ENCODE measurements around the gene RPS6KL1. TPM values are rescaled to one million over a fixed set of nuclear protein-coding genes. Genes with fewer than 3 reads are reported as not detected.

RPS6KL1 gene
- total and polyA plus RNA-seq, 9 donors: 6.1 to 11.2 (median 7.6) TPM

DNA sequence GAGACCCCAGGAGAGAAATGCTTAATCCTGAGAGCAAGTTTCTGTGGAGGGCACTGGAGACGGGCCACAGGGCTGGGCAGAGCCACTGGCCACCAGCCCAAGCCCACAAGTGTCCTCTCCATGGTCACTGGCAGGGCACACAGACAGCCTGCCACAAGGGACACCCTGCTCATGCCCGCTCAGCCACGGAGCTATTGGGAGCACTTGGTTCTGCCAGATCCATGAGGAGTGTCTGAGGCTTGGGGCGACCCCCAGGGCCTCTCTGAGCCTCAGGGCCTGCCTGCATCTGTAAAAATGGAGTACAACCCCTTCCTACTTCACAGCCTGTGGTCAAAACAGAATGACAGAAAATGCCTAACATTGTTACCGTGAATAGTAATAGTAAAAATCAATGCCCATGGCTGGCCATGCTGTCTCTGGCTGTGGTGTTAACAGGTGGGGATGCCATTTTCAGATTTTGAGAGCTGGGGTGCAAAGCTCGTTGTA is 29.2 kb upstream of the RPS6KL1 start:
- Histone ChIP-seq H3K36me3 (ENCODE audit: control insufficient read depth, insufficient read depth, low read length) (peaks cover 39% of the 10 kb centered on the region), H3K9me3 (replicated peaks; ENCODE audit: control insufficient read depth, low read depth, low read length) (no peaks in the 10 kb centered on the region), H3K27ac (ENCODE audit: low read length) (no peak overlapping the region), H3K27me3 (ENCODE audit: control insufficient read depth, insufficient read depth, low read length) (no peaks in the 10 kb centered on the region), H3K4me3 (ENCODE audit: low read length) (no peak overlapping the region), H3K4me1 (ENCODE audit: control insufficient read depth, insufficient read depth, low read length) (peaks cover 90% of the 10 kb centered on the region)
- DNase-seq: no peak
- 66% methylated on average over 4 of the region's 6 CpGs for WGBS (ENCODE audit: insufficient coverage)

DNA sequence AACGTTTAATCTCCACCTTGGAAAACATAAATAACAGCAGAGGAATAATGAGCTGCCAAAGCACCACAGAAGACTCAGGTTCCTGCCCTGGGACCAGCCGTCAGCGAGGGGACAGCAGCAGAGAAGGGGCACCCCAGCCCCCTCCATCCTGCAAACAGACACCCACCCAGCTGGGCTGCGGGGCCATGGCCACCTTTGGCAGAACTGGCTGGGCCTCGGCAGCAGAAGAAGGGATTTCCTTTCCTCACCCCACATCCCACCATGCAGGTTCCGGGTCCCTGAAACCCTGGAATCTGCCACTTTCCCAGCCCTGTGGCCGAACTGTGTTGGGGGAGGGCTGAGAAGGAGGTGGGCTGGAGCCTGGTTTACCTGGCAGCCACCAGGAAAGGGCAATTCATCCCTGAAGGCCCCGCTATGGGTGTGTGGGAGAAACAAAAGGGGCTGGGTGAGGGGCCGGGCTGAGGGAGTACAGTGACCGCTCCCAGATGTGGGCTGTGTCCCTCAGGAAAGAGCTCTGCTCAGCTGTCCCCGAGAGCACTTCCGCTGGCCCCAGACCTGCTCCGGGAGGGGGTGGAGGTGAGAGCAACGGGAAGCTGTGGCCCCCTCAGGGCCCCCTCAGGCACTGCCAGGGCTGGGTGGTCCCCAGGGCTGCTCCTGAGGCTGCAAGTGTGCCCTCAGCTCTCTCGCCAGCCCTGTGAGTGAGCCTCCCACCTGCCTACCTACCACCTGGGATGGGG is 28.6 kb upstream of the RPS6KL1 start:
- no peak overlapping the region for H3K4me3 ChIP-seq (ENCODE audit: low read length)
- 50% methylated on average over 8 of the region's 15 CpGs for WGBS (ENCODE audit: insufficient coverage)

DNA sequence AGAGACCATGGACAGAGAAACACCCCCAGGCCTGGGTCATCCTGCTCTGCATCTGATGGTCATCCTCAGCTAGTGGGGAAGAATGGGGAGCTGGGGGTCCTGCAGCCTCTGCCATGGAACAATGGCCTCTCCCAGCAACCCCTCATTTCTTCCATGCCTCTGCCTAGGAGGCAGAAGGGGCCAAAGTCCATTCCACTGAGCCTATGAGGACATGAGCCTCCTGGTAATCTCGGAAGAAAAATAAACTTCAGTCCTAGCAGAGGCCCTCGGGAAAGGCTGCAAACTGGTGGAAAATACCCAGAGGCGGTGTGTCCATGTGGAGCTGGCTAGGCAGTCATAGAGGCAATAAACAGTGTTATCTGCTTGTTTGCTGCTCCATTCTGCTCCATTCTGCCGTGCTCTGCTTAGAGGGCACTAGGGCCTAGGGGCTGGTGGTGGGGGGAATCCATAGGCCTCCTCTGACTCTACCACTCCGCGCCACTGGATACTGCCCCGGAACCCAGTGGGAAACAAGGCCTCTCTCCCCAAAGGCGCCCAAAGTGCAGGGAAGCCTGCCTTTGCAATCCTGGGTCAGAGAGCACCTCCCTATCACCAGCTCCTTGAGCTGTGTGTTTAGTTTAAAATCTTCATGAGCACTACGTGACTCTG is 27.9 kb upstream of the RPS6KL1 start:
- H3K4me3 ChIP-seq (ENCODE audit: low read length): no peak overlapping the region
- H3K27ac ChIP-seq (ENCODE audit: low read length): no peak overlapping the region
- no peaks in the 10 kb centered on the region for H3K9me3 ChIP-seq (replicated peaks; ENCODE audit: control insufficient read depth, low read depth, low read length)
- 63% methylated on average over 2 of the region's 9 CpGs for WGBS (ENCODE audit: insufficient coverage)
- peaks cover 42% of the 10 kb centered on the region for H3K36me3 ChIP-seq (ENCODE audit: control insufficient read depth, insufficient read depth, low read length)
- H3K4me1 ChIP-seq (ENCODE audit: control insufficient read depth, insufficient read depth, low read length): peaks cover 91% of the 10 kb centered on the region
- DNase-seq: no peak
- H3K27me3 ChIP-seq (ENCODE audit: control insufficient read depth, insufficient read depth, low read length): no peaks in the 10 kb centered on the region

More for the DNA sequence above, 28.6 kb upstream of the RPS6KL1 start:
- no peaks in the 10 kb centered on the region for H3K27me3 ChIP-seq (ENCODE audit: control insufficient read depth, insufficient read depth, low read length)
- DNase-seq: no peak
- no peak overlapping the region for H3K27ac ChIP-seq (ENCODE audit: low read length)
- H3K9me3 ChIP-seq (replicated peaks; ENCODE audit: control insufficient read depth, low read depth, low read length): no peaks in the 10 kb centered on the region
- peaks cover 42% of the 10 kb centered on the region for H3K36me3 ChIP-seq (ENCODE audit: control insufficient read depth, insufficient read depth, low read length)
- H3K4me1 ChIP-seq (ENCODE audit: control insufficient read depth, insufficient read depth, low read length): peaks cover 91% of the 10 kb centered on the region

DNA sequence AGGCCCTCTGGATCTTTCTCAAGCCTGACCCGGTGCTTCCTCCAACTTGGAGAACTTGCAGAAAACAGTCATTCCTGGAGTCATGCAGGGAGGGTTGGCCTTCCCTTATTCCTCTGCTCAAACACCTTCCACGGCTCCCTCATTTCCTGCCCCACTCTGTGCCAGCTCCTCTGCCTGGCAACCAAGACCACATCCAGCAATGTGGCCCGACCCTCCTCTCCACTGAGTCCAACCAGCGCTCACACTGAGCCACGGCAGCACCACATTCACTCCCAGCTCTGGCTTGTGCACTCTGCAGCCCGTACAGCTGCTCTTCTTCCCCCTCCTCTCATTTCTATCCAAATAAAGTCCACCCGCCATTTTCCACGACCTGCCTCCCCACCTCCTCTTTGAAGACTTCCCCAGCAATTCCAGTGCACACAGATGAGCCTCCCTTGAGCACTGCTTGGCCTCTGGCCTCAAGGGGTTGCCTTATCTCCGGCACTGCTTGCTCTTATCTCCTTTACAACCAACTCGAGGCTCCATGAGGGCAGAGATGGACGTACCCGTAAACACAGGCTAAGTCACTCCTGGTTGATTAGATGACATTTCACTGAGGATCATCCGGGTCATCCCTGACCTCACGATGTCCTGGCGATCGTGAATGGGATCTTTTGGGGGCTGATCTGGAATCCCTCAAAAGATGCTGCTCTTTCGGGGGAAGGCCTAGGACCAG is 27.0 kb upstream of the RPS6KL1 start:
- H3K36me3 ChIP-seq (ENCODE audit: control insufficient read depth, insufficient read depth, low read length): peaks cover 46% of the 10 kb centered on the region
- H3K4me1 ChIP-seq (ENCODE audit: control insufficient read depth, insufficient read depth, low read length): peaks cover 87% of the 10 kb centered on the region
- no peak overlapping the region for H3K4me3 ChIP-seq (ENCODE audit: low read length)
- H3K27ac ChIP-seq (ENCODE audit: low read length): no peak overlapping the region
- H3K9me3 ChIP-seq (replicated peaks; ENCODE audit: control insufficient read depth, low read depth, low read length): no peaks in the 10 kb centered on the region
- no peaks in the 10 kb centered on the region for H3K27me3 ChIP-seq (ENCODE audit: control insufficient read depth, insufficient read depth, low read length)
- DNase-seq: no peak
- WGBS (ENCODE audit: insufficient coverage): 59% methylated on average over 17 of the region's 17 CpGs

DNA sequence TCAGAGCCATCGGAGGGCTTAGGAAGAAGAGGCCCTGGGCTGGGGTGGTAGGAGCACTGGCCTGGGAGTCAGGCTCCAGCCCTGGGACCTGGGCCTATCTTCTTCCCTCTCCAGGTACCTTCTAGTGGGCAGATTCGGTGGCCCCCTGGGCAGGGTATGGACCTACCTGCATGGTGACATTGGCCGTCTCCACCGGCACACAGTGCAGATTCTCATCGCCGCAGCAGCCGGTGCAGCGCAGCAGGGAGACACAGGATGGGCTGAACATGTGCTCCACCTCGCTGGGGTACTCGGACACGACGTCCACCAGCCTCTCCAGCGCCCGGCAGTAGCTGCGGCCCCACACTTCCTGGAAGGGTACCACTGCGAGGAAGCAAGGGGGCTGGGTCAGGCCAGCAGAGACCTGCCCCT is 26.1 kb upstream of the RPS6KL1 start:
- WGBS (ENCODE audit: insufficient coverage): 89% methylated on average over 15 of the region's 16 CpGs
- H3K9me3 ChIP-seq (replicated peaks; ENCODE audit: control insufficient read depth, low read depth, low read length): no peaks in the 10 kb centered on the region
- H3K4me1 ChIP-seq (ENCODE audit: control insufficient read depth, insufficient read depth, low read length): peaks cover 79% of the 10 kb centered on the region
- H3K4me3 ChIP-seq (ENCODE audit: low read length): no peak overlapping the region
- no peak overlapping the region for H3K27ac ChIP-seq (ENCODE audit: low read length)
- DNase-seq: no peak
- H3K27me3 ChIP-seq (ENCODE audit: control insufficient read depth, insufficient read depth, low read length): no peaks in the 10 kb centered on the region
- H3K36me3 ChIP-seq (ENCODE audit: control insufficient read depth, insufficient read depth, low read length): peaks cover 47% of the 10 kb centered on the region

DNA sequence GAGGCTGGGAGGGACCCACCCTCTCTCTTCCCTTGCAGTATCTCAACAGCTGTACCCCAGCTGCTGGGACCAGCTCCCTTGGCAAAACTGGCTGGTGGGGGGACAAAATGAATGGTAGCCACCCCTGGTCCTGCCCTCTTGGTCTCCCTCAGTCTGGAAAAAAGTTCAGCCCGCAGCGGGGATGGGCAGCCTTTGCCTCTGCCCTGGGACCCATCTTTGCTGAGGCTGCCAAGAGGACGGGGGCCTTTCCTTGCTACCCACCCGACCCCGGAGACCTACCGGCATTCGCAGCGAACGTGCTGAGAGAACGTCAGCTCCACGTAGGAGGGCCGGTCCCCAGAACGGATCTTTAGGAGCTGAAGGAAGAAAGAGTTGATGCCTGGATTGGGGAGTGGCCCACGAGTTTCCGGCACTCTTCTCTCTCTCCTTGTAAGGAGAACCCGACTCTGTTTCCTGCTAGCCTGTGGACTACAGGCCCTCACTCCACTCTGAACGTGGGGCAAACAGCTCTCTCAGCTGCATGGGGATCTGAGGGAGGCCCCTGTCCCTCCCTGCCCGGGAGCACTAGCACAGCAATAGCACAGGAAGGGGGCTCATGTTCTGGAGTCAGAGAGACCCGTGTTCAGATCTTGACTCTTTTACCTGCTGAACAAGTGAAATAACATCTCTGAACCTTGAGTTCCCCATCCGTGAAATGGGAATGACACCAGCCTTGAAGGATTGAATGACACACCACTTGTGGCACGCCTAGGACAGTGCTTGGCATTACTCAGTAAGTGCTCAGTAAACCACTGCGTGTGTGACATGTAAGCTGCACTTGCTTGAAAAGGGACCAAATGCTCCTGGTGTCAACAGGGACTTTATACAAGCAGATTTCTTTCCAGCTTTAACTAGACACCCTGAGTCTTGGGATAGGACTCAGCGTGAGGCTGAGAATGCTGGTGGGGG is 25.4 kb upstream of the RPS6KL1 start:
- Histone ChIP-seq H3K4me3 (ENCODE audit: low read length) (no peak overlapping the region), H3K9me3 (replicated peaks; ENCODE audit: control insufficient read depth, low read depth, low read length) (no peaks in the 10 kb centered on the region), H3K36me3 (ENCODE audit: control insufficient read depth, insufficient read depth, low read length) (peaks cover 45% of the 10 kb centered on the region), H3K27me3 (ENCODE audit: control insufficient read depth, insufficient read depth, low read length) (no peaks in the 10 kb centered on the region), H3K4me1 (ENCODE audit: control insufficient read depth, insufficient read depth, low read length) (peaks cover 72% of the 10 kb centered on the region), H3K27ac (ENCODE audit: low read length) (no peak overlapping the region)
- WGBS (ENCODE audit: insufficient coverage): 59% methylated on average over 7 of the region's 23 CpGs
- DNase-seq: no peak

DNA sequence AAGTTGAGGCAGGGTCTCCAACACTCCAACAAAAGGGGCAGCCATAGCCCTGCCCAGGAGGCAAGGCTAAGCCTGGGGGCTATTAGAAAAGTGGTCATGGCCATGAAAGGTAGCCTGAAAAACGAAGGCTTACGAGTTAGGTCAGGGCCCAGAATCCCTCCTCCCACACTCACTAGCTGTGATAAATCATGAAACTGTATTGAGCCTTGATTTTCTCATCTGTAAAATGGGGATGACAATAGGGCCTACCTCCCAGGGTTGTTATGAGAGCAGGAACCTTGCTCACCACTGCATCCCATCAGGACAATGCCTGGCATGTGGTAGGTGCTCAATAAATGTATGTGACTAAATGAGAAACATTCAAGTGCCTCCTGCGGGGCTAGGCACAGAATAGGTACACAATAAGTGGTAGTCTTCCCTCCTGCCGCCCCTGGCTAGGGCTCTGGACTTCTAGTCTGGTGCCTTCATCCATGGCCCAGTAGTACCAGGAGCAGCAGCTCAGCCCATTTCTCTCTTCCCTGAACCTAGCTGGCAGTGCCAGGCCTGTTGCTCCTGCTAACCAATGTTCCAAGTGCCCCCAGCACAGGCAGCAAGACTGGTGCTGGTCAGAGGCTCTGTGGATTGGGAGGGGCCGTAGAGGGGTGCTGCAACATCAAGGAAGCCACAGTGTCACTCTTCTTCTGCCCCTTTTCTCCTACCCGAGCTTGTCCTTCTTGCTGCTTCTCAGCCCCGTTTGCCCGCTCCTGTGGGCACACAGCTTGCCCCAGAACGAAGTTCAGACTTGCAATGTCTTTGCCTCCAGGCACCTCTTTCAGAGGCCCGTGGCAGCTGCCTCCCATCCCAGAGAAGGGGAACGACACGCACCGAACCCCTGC is 24.5 kb upstream of the RPS6KL1 start:
- DNase-seq: no peak
- H3K36me3 ChIP-seq (ENCODE audit: control insufficient read depth, insufficient read depth, low read length): peaks cover 51% of the 10 kb centered on the region
- H3K27ac ChIP-seq (ENCODE audit: low read length): no peak overlapping the region
- no peak overlapping the region for H3K4me3 ChIP-seq (ENCODE audit: low read length)
- 86% methylated on average over 10 of the region's 13 CpGs for WGBS (ENCODE audit: insufficient coverage)
- H3K27me3 ChIP-seq (ENCODE audit: control insufficient read depth, insufficient read depth, low read length): no peaks in the 10 kb centered on the region
- peaks cover 65% of the 10 kb centered on the region for H3K4me1 ChIP-seq (ENCODE audit: control insufficient read depth, insufficient read depth, low read length)
- H3K9me3 ChIP-seq (replicated peaks; ENCODE audit: control insufficient read depth, low read depth, low read length): no peaks in the 10 kb centered on the region

DNA sequence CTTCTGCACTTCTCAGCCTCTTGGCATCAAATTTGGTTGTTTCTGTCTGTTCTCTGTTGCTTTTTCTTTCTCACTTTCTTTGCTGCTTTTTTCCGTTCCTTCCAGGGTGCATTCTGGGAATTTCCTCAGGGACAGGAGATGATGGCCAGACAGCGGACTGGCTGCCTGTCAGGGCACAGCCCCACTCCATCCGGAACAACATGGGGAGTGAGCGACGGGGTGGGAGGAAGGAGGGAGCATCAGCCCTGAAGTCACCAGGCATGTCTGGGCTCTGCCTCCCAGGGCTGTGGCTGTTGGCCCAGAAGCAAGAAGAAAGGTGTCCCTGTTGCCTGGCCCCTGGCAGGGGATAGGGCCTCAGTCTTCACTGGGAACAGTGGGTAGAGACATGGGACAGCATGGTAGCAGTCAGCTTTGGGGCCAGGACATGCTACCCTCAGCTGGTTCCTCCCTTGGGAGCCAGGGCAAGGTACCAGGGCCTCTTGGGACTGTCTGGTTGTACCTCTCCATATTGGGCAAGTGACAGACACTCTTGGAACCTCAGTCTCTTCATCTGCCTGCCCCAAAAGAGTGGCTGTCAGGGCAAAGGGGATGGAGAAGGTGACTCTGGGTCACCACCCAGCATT is 23.7 kb upstream of the RPS6KL1 start:
- DNase-seq: peak; percentile 56
- Histone ChIP-seq H3K4me3 (ENCODE audit: low read length) (no peak overlapping the region), H3K9me3 (replicated peaks; ENCODE audit: control insufficient read depth, low read depth, low read length) (no peaks in the 10 kb centered on the region), H3K36me3 (ENCODE audit: control insufficient read depth, insufficient read depth, low read length) (peaks cover 53% of the 10 kb centered on the region), H3K27me3 (ENCODE audit: control insufficient read depth, insufficient read depth, low read length) (no peaks in the 10 kb centered on the region), H3K4me1 (ENCODE audit: control insufficient read depth, insufficient read depth, low read length) (peaks cover 65% of the 10 kb centered on the region), H3K27ac (ENCODE audit: low read length) (no peak overlapping the region)
- WGBS (ENCODE audit: insufficient coverage): 7% methylated on average over 3 of the region's 5 CpGs
